Measurements from ENCODE around the gene UNC13A. TPM values are rescaled to one million over a fixed set of nuclear protein-coding genes. Genes with fewer than 3 reads are reported as not detected.
A peak's percentile ranks its signal among the peaks of the same experiment; 100 is the strongest.

UNC13A gene
- polyA plus RNA-seq (ENCODE audit: insufficient read depth in 1 of 5, insufficient read length in 5 of 5, low replicate concordance in 1 of 5): under 1 TPM; 0.62 to 0.86 (median 0.73) TPM
- long read RNA-seq, donor 1: 0 reads
- long read RNA-seq, donor 2: 0 reads
- long read RNA-seq, donor 3: 0 reads
- long read RNA-seq, donor 4: 0 reads
- long read RNA-seq, donor 5: 0 reads
- long read RNA-seq, donor 6: 0 reads
- long read RNA-seq, donor 7: 0 reads
- long read RNA-seq, donor 8: 0 reads

- DNase-seq: peak; percentile 33 to 38
Observed at GRCh38 chr19:17687857-17688784, at the start of gene UNC13A. Gene UNC13A (minus strand): TSS chr19:17688354. CDS start chr19:17688199, 155 bp downstream.

- no peak for DNase-seq
Observed at GRCh38 chr19:17737690-17738153, 49.6 kb upstream of the UNC13A start.

GRCh38 chr19:17735410-17735809, 47.3 kb upstream of the UNC13A start:
- DNase-seq: no peak

- DNase-seq: no peak
Observed at GRCh38 chr19:17734146-17734545, 46.0 kb upstream of the UNC13A start.

GRCh38 chr19:17733127-17733526, 45.0 kb upstream of the UNC13A start:
- DNase-seq: no peak

GRCh38 chr19:17727843-17728242, 39.7 kb upstream of the UNC13A start:
- no peak for DNase-seq

GRCh38 chr19:17726964-17727773, 39.0 kb upstream of the UNC13A start:
- no peak for DNase-seq

- no peak for DNase-seq
Observed at GRCh38 chr19:17726136-17726741, 38.1 kb upstream of the UNC13A start.

GRCh38 chr19:17725422-17726078, 37.4 kb upstream of the UNC13A start:
- DNase-seq: no peak

GRCh38 chr19:17724655-17725054, 36.5 kb upstream of the UNC13A start:
- no peak for DNase-seq

GRCh38 chr19:17722655-17723240, 34.6 kb upstream of the UNC13A start:
- DNase-seq: no peak

- DNase-seq: no peak
Observed at GRCh38 chr19:17721821-17722220, 33.7 kb upstream of the UNC13A start.

- no peak for DNase-seq
Observed at GRCh38 chr19:17721111-17721628, 33.0 kb upstream of the UNC13A start.

GRCh38 chr19:17720440-17720839, 32.3 kb upstream of the UNC13A start:
- DNase-seq: no peak

- DNase-seq: no peak
Observed at GRCh38 chr19:17719730-17720400, 31.7 kb upstream of the UNC13A start.

GRCh38 chr19:17718947-17719711, 31.0 kb upstream of the UNC13A start, which contains the start of gene MAP1S:
Gene MAP1S (plus strand): TSS chr19:17719480. CDS start chr19:17719503, 23 bp downstream.
- peak; percentile 51 to 52 for DNase-seq

GRCh38 chr19:17718550-17718946, 30.4 kb upstream of the UNC13A start:
- DNase-seq: peak in 1 of 2 donors; percentile 21

- DNase-seq: no peak
Observed at GRCh38 chr19:17716309-17716929, 28.3 kb upstream of the UNC13A start.

All from right lung (tissue), 10 donors.